Mucosa of stomach (tissue), 1 donor: Measurements from ENCODE around the gene HIGD1C.
"Not testable (repeated sequence)": the region's sequence is repeated elsewhere in the genome, so short reads cannot be mapped to it uniquely, and the experiment has no call there.

Source experiments
- H3K27me3 ChIP-seq: one replicate; pipeline ENCODE4 v1.7.0; 2013; ENCODE audit warnings: mild to moderate bottlenecking, low read length; ENCODE audit not compliant: control insufficient read depth, insufficient read depth
- H3K36me3 ChIP-seq: one replicate; pipeline ENCODE4 v1.7.0; 2013; ENCODE audit warnings: low read length; ENCODE audit not compliant: control insufficient read depth, insufficient read depth
- H3K4me1 ChIP-seq: one replicate; pipeline ENCODE4 v1.7.0; 2013; ENCODE audit warnings: mild to moderate bottlenecking, low read length; ENCODE audit not compliant: control insufficient read depth, insufficient read depth
- H3K4me3 ChIP-seq: one replicate; pipeline ENCODE4 v1.7.0; 2013; ENCODE audit warnings: low read length
- H3K9ac ChIP-seq: one replicate; pipeline ENCODE4 v1.7.0; 2013; ENCODE audit warnings: mild to moderate bottlenecking, low read length, moderate library complexity
- H3K9me3 ChIP-seq: one replicate; pipeline ENCODE4 v1.7.0; 2013; ENCODE audit warnings: mild to moderate bottlenecking, low read length, moderate library complexity; ENCODE audit not compliant: control insufficient read depth
- donor health status: Pancreatic carcinoma.

Gene HIGD1C

GRCh38 chr12:51012570-51013236 lies 60.4 kb downstream of the HIGD1C start:
- Histone ChIP-seq H3K9ac (no peak overlapping the region), H3K4me3 (no peak overlapping the region), H3K36me3 (no peaks in the 10 kb centered on the region), H3K4me1 (peaks cover 13% of the 10 kb centered on the region), H3K9me3 (no peaks in the 10 kb centered on the region), H3K27me3 (no peaks in the 10 kb centered on the region)

- Histone ChIP-seq H3K9ac (no peak overlapping the region), H3K9me3 (no peaks in the 10 kb centered on the region), H3K4me3 (no peak overlapping the region), H3K27me3 (no peaks in the 10 kb centered on the region), H3K4me1 (peaks cover 13% of the 10 kb centered on the region), H3K36me3 (no peaks in the 10 kb centered on the region)
Observed at GRCh38 chr12:51013441-51013840, 61.1 kb downstream of the HIGD1C start.

GRCh38 chr12:51014467-51014866 lies 62.1 kb downstream of the HIGD1C start:
- not testable (repeated sequence) for H3K4me3 ChIP-seq, H3K9me3 ChIP-seq, H3K27me3 ChIP-seq, H3K9ac ChIP-seq, H3K36me3 ChIP-seq
- H3K4me1 ChIP-seq, result peaks cover 13% of the 10 kb centered on the region

GRCh38 chr12:51017452-51017851 lies 65.1 kb downstream of the HIGD1C start:
- H3K27me3 ChIP-seq, result no peaks in the 10 kb centered on the region
- no peaks in the 10 kb centered on the region for H3K9me3 ChIP-seq
- H3K4me1 ChIP-seq, result peaks cover 17% of the 10 kb centered on the region
- no peak overlapping the region for H3K9ac ChIP-seq
- no peak overlapping the region for H3K4me3 ChIP-seq
- no peaks in the 10 kb centered on the region for H3K36me3 ChIP-seq

GRCh38 chr12:51018956-51019355 lies 66.6 kb downstream of the HIGD1C start:
- Histone ChIP-seq H3K4me1 (peaks cover 12% of the 10 kb centered on the region), H3K9me3 (no peaks in the 10 kb centered on the region), H3K4me3 (no peak overlapping the region), H3K27me3 (no peaks in the 10 kb centered on the region), H3K36me3 (no peaks in the 10 kb centered on the region), H3K9ac (no peak overlapping the region)

- no peak overlapping the region for H3K4me3 ChIP-seq
- peaks cover 12% of the 10 kb centered on the region for H3K4me1 ChIP-seq
- H3K9me3 ChIP-seq, result no peaks in the 10 kb centered on the region
- H3K27me3 ChIP-seq, result no peaks in the 10 kb centered on the region
- no peak overlapping the region for H3K9ac ChIP-seq
- H3K36me3 ChIP-seq, result no peaks in the 10 kb centered on the region
Observed at GRCh38 chr12:51019927-51020326, 67.6 kb downstream of the HIGD1C start.
